Psoas muscle (tissue), 8 donors: ENCODE results near the gene FAM3A. TPM values are rescaled to one million over a fixed set of nuclear protein-coding genes. Genes with fewer than 3 reads are reported as not detected.
A peak's percentile ranks its signal among the peaks of the same experiment; 100 is the strongest.

ENCODE experiments used
- ATAC-seq, 4 donors: fragments of 200-7000 bp; cut with Tn5 transposase; one replicate each; pipeline ENCODE4 v1.9.1; 2020; ENCODE audit warnings: moderate library complexity in 3 of 4, mild to moderate bottlenecking in 2 of 4
- DNase-seq, 2 donors: peaks; one replicate each; pipeline ENCODE4 v3.0.0-alpha.2; 2020
- H3K27ac ChIP-seq: fragments of 200-600 bp; one replicate; pipeline ENCODE4 v1.8.0; 2022
- H3K27me3 ChIP-seq, 3 donors: fragments of 200-600 bp in 1 of 3; one replicate each; pipeline versions ENCODE4 v1.6.1 to v1.8.0; 2013 to 2022; ENCODE audit warnings: low read length in 2 of 3, mild to moderate bottlenecking in 2 of 3, moderate library complexity in 1 of 3; ENCODE audit not compliant: insufficient read depth in 3 of 3
- H3K36me3 ChIP-seq, 2 donors: fragments of 200-600 bp in 1 of 2; one replicate each; pipeline versions ENCODE4 v1.6.1 to v1.8.0; 2013 to 2022; ENCODE audit warnings: low read depth in 1 of 2, mild to moderate bottlenecking in 1 of 2, moderate library complexity in 1 of 2; ENCODE audit not compliant: insufficient read depth in 1 of 2
- H3K4me1 ChIP-seq: fragments of 200-600 bp; one replicate; pipeline ENCODE4 v1.8.0; 2022
- H3K4me3 ChIP-seq: fragments of 200-600 bp; one replicate; pipeline ENCODE4 v1.8.0; 2022; ENCODE audit warnings: mild to moderate bottlenecking
- H3K9me3 ChIP-seq: fragments of 200-600 bp; one replicate; pipeline ENCODE4 v1.8.0; 2022
- WGBS, 3 donors: extraction: QIAGEN DNeasy Blood & Tissue Kit; methylation state at CpG; one replicate each; pipeline versions ENCODE4 v1.1.6 to v1.1.7; 2013; 5-methylcytosine and 5-hydroxymethylcytosine counted together
- intact Hi-C, 2 donors: fragments of 100-400 bp; cut with DNase I; formaldehyde crosslinking; loops; one replicate each; pipeline versions ENCODE4 v1.11.0 to v1.14.2; 2022
- polyA plus RNA-seq, 3 donors: library from polyadenylated mRNA; stranded (reverse); fragments of 200-250 nt; gene quantifications; one replicate each; pipeline ENCODE4 v1.2.3, GENCODE V29; 2013
- total RNA-seq, 4 donors: library from RNA; stranded (reverse); fragmentation: NEBNext Ultra II Directional in 2 of 4; extraction: Animal tissue kit (Norgen Biotek cat#: 25700) in 2 of 4; gene quantifications; one replicate each; pipeline versions ENCODE4 v1.2.1 to v1.2.4, GENCODE V29; 2021 to 2023
- TF ChIP-seq, protein P1 (sequence below): fragments of 200-600 bp; IDR thresholded peaks from one replicate; pipeline ENCODE4 v1.8.0; 2022; ENCODE audit warnings: antibody characterized with exemption
- donor health status: healthy with polysubstance abuse.
- donor health status: DM: no; HTN: no; CAD: no; lungs with moderate emphysema.
- donor health status: Bipolar disorder and iron deficiency.
- donor health status: healthy.
- donor health status: DM: yes; HTN: yes; CAD: no.
- donor health status: DM: no; HTN: no; CAD: no.
- donor health status: DM: no; HTN: no; CAD: no.
- donor health status: DM: yes; HTN: yes; CAD: no.

FAM3A gene
- total and polyA plus RNA-seq, 7 donors: 29.7 to 40.4 (median 34.8) TPM

DNA sequence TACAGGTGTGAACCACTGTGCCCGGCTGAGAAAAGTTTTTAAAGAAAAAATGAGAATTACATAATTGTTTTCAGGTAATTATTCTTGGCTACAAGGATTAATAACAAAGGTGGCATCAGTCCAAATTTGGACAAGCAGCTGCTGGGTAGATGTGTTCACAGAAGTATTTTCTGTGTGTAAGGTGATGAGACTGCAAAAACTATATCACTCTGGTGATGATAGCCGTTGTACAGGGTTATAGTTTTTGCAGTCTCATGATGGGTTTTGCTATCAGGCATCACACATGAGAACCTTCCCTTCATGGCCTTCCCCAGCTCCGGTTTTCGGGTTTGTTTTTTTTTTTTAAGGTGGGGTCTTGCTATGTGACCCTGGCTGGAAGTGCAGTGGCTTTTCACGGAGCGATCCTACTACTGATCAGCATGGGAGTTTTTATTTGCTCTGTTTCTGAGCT lies 20.5 kb downstream of the FAM3A start:
- H3K27me3 ChIP-seq: no peaks in the 10 kb centered on the region
- intact Hi-C loops: no loop called here
- ATAC-seq: no peak
- H3K36me3 ChIP-seq: no peaks in the 10 kb centered on the region
- no peak overlapping the region for H3K27ac ChIP-seq
- TF ChIP-seq, protein P1, sequence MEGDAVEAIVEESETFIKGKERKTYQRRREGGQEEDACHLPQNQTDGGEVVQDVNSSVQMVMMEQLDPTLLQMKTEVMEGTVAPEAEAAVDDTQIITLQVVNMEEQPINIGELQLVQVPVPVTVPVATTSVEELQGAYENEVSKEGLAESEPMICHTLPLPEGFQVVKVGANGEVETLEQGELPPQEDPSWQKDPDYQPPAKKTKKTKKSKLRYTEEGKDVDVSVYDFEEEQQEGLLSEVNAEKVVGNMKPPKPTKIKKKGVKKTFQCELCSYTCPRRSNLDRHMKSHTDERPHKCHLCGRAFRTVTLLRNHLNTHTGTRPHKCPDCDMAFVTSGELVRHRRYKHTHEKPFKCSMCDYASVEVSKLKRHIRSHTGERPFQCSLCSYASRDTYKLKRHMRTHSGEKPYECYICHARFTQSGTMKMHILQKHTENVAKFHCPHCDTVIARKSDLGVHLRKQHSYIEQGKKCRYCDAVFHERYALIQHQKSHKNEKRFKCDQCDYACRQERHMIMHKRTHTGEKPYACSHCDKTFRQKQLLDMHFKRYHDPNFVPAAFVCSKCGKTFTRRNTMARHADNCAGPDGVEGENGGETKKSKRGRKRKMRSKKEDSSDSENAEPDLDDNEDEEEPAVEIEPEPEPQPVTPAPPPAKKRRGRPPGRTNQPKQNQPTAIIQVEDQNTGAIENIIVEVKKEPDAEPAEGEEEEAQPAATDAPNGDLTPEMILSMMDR: no peak
- no peak for DNase-seq
- no peaks in the 10 kb centered on the region for H3K9me3 ChIP-seq
- H3K4me1 ChIP-seq: no peaks in the 10 kb centered on the region
- 71 to 79% (median 77%) methylated on average over 4 to 6 of the region's 6 CpGs for WGBS, 3 donors
- no peak overlapping the region for H3K4me3 ChIP-seq

DNA sequence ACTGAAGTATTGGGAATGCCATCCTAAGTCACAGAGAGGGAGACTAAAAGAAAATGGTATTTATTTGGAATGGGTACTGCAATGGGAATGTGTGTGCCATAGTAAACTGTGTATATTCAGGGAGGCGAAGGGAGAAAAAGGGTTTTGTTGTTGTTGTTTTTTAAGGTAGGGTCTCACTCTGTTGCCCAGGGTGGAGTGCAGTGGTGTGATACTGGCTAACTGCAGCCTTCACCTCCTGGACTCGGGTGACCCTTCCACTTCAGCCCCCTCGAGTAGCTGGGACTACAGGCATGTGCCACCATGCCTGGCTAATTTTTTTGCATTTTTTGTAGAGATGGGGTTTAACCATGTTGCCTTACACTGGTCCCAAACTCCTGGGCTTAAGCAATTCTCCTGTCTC lies 21.3 kb downstream of the FAM3A start:
- 74 to 90% (median 77%) methylated on average over 3 of the region's 3 CpGs for WGBS, 3 donors
- Histone ChIP-seq H3K4me3 (no peak overlapping the region), H3K36me3 (no peaks in the 10 kb centered on the region), H3K9me3 (no peaks in the 10 kb centered on the region), H3K27me3 (no peaks in the 10 kb centered on the region), H3K4me1 (no peaks in the 10 kb centered on the region), H3K27ac (no peak overlapping the region)
- ATAC-seq (no peak), DNase-seq (no peak)
- TF ChIP-seq, protein P1: no peak
- intact Hi-C loops: no loop called here

DNA sequence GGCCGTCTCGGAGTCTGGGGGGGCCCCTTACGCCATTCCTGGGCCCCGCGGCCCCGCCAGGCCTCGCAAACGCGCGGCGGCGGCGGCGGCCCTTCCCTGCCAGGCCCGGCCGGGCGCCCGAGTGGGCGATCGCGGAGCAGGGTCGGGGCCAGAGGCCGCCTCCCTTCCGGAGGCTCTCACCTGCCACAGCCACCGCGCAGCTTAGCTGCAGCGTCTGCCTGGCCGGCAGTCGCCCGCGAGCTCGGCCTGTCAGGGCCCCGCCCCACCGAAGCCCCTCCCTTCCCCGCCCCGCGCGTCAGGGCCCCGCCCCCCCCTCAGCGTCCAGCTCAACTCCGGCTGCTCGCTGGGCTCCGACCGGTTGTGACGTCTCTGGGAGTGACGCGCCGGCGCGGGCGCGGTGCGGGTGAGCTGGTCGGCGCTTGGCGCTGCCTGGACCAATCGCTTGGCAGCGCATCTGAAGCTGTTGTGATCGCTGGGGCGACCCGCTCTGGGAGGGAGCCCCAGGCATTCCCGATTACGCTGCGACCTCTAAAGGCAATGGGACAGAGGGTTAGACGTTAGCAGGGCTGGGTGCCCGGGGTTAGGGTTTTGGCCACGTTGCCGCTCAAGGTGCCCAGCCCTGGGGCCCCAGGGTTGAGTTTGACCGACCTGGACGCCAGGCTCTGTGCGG lies 25.5 kb downstream of the FAM3A start, which contains the start of gene SLC10A3:
Gene SLC10A3, minus strand, starts transcription at position 216 of the 670 bp plus-strand sequence. CDS start 1,689 bp downstream, outside the sequence.
- ATAC-seq: peak; percentile 90 to 93 (median 92)
- intact Hi-C loops: no loop called here
- H3K4me1 ChIP-seq: no peaks in the 10 kb centered on the region

DNA sequence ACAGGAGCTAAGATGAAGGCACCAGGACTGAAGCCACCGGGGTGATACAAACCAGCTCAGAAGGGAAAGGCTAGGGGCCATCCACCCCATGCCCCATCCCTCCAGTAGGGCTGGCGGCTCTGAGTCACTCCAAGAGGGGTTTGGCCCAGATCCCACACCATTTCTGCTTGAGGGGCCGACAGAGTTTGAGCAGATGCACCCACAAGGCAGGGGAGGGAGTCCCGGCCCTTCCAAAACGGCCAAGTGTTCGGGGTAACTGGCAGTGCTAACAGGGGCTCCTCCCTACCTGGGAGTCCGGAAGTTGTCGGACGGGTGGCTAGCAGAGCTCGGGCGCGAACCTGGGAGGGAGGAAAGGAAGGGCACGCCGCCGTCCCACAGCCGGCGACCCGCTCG lies 26.0 kb downstream of the FAM3A start:
- Histone ChIP-seq H3K27me3 (no peaks in the 10 kb centered on the region), H3K4me1 (peaks cover 2% of the 10 kb centered on the region), H3K36me3 (peaks cover 2 to 8% of the 10 kb centered on the region in 2 donors), H3K4me3 (peak overlapping the region; percentile 67), H3K9me3 (no peaks in the 10 kb centered on the region), H3K27ac (peak overlapping the region; percentile 93)
- DNase-seq (peak in 1 of 2 donors; percentile 38), ATAC-seq (peak; percentile 1 to 19 (median 5))
- intact Hi-C loops: no loop called here
- WGBS, 3 donors: 0 to 34% (median 0%) methylated on average over 4 to 15 of the region's 19 CpGs
- TF ChIP-seq, protein P1: no peak

More for the DNA sequence above, 25.5 kb downstream of the FAM3A start, which contains the start of gene SLC10A3:
- peak within 1 kb of the TSS; percentile 67 for H3K4me3 ChIP-seq
- H3K9me3 ChIP-seq: no peaks in the 10 kb centered on the region
- peak within 1 kb of the TSS; percentile 93 for H3K27ac ChIP-seq
- no peaks in the 10 kb centered on the region for H3K27me3 ChIP-seq
- H3K36me3 ChIP-seq: peaks cover 0 to 8% of the 10 kb centered on the region in 2 donors
- TF ChIP-seq, protein P1: no peak
- peak; percentile 93 to 96 for DNase-seq
- WGBS, 3 donors: 0 to 31% (median 0%) methylated on average over 8 to 62 of the region's 71 CpGs
